ENCODE measurements around the gene NUP133. TPM values are rescaled to one million over a fixed set of nuclear protein-coding genes. Genes with fewer than 3 reads are reported as not detected.

The NUP133 gene
- total and polyA plus RNA-seq, 10 donors = 15.3 to 42.8 (median 34.7) TPM

GRCh38 chr1:229509576-229509975 lies 1.4 kb upstream of the NUP133 start:
- Histone ChIP-seq H3K4me3 (no peak overlapping the region), H3K27ac (no peak overlapping the region), H3K9me3 (no peaks in the 10 kb centered on the region), H3K4me1 (peaks cover 14 to 42% (median 28%) of the 10 kb centered on the region in 6 donors), H3K36me3 (peaks cover 0 to 11% (median 4%) of the 10 kb centered on the region in 6 donors), H3K27me3 (replicated peaks in 1 of 7) (no peaks in the 10 kb centered on the region)
- whole genome bisulfite sequencing, 5 donors = 46 to 82% (median 69%) methylated on average over 2 of the region's 2 CpGs
- no peak for DNase-seq
- TF ChIP-seq CTCF (IDR thresholded peaks at IDR 0.05 in 8 of 11, conservative IDR thresholded peaks at IDR 0.05 in 3 of 11) (no peak), POLR2AphosphoS5 (IDR thresholded peaks at IDR 0.05) (no peak), POLR2A (IDR thresholded peaks at IDR 0.05) (no peak)
- intact Hi-C loops (cut with DNase I; ENCODE audit: low total_unique reads) = no loop called here

- WGBS, 5 donors = 82 to 88% (median 87%) methylated on average over 7 of the region's 7 CpGs
- H3K27me3 ChIP-seq (replicated peaks in 1 of 7) = no peaks in the 10 kb centered on the region
- H3K4me3 ChIP-seq = peak overlapping the region; percentile 12 to 99 (median 88)
- intact Hi-C loops (cut with DNase I; ENCODE audit: low total_unique reads) = no loop called here
- H3K4me1 ChIP-seq = peaks cover 14 to 38% (median 26%) of the 10 kb centered on the region in 6 donors
- H3K36me3 ChIP-seq = peaks cover 0 to 18% (median 5%) of the 10 kb centered on the region in 6 donors
- H3K27ac ChIP-seq = peak overlapping the region; percentile 90 to 96 (median 96)
- no peak for DNase-seq
- H3K9me3 ChIP-seq = no peaks in the 10 kb centered on the region
- no peak for TF ChIP-seq POLR2AphosphoS5 (IDR thresholded peaks at IDR 0.05)
- TF ChIP-seq POLR2A (IDR thresholded peaks at IDR 0.05) = no peak
- no peak for TF ChIP-seq CTCF (IDR thresholded peaks at IDR 0.05 in 8 of 11, conservative IDR thresholded peaks at IDR 0.05 in 3 of 11)
These were observed 739 bp upstream of the NUP133 start for GRCh38 chr1:229508823-229509337.

- H3K4me3 ChIP-seq = peak overlapping the region; percentile 77 to 99 (median 89)
- H3K27me3 ChIP-seq (replicated peaks in 1 of 7) = no peaks in the 10 kb centered on the region
- TF ChIP-seq POLR2A (IDR thresholded peaks at IDR 0.05) = no peak
- TF ChIP-seq CTCF (IDR thresholded peaks at IDR 0.05 in 8 of 11, conservative IDR thresholded peaks at IDR 0.05 in 3 of 11) = no peak
- TF ChIP-seq POLR2AphosphoS5 (IDR thresholded peaks at IDR 0.05) = no peak
- H3K36me3 ChIP-seq = peaks cover 0 to 32% (median 5%) of the 10 kb centered on the region in 6 donors
- DNase-seq = no peak
- peak overlapping the region; percentile 90 to 96 (median 96) for H3K27ac ChIP-seq
- peaks cover 14 to 38% (median 26%) of the 10 kb centered on the region in 6 donors for H3K4me1 ChIP-seq
- H3K9me3 ChIP-seq = no peaks in the 10 kb centered on the region
- WGBS, 5 donors = 4 to 11% (median 9%) methylated on average over 5 of the region's 5 CpGs
- intact Hi-C loops (cut with DNase I; ENCODE audit: low total_unique reads) = no loop called here
These were observed 639 bp downstream of the NUP133 start for GRCh38 chr1:229507502-229507901.

GRCh38 chr1:229506633-229507032 lies 1.5 kb downstream of the NUP133 start:
- WGBS, 5 donors = 81 to 90% (median 90%) methylated on average over 8 of the region's 8 CpGs
- Histone ChIP-seq H3K36me3 (peaks cover 0 to 41% (median 5%) of the 10 kb centered on the region in 6 donors), H3K27me3 (replicated peaks in 1 of 7) (no peaks in the 10 kb centered on the region), H3K4me1 (peaks cover 14 to 38% (median 26%) of the 10 kb centered on the region in 6 donors), H3K27ac (no peak overlapping the region), H3K4me3 (peak overlapping the region in 2 of 8 donors; percentile 77 to 81), H3K9me3 (no peaks in the 10 kb centered on the region)
- no peak for TF ChIP-seq POLR2AphosphoS5 (IDR thresholded peaks at IDR 0.05)
- TF ChIP-seq CTCF (IDR thresholded peaks at IDR 0.05 in 8 of 11, conservative IDR thresholded peaks at IDR 0.05 in 3 of 11) = no peak
- no peak for TF ChIP-seq POLR2A (IDR thresholded peaks at IDR 0.05)
- DNase-seq = no peak
- intact Hi-C loops (cut with DNase I; ENCODE audit: low total_unique reads) = no loop called here
